ENCODE data around the gene IRF8.

The IRF8 gene

GRCh38 chr16:85912211-85912974, 13.4 kb downstream of the IRF8 start:
- TF ChIP-seq CTCF (IDR thresholded peaks at IDR 0.05) = no peak
- no peak overlapping the region for H3K4me3 Mint-ChIP-seq

GRCh38 chr16:85913141-85913601, 14.2 kb downstream of the IRF8 start:
- Mint-ChIP-seq H3K4me1 (peaks cover 24% of the 10 kb centered on the region), H3K4me3 (no peak overlapping the region)

More at GRCh38 chr16:85912211-85912974, 13.4 kb downstream of the IRF8 start:
- Mint-ChIP-seq H3K27ac (no peak overlapping the region), H3K27me3 (ENCODE audit: low read depth, poor library complexity) (peaks cover 7% of the 10 kb centered on the region), H3K9me3 (no peaks in the 10 kb centered on the region), H3K36me3 (ENCODE audit: low read depth) (no peaks in the 10 kb centered on the region), H3K4me1 (peaks cover 24% of the 10 kb centered on the region)
- no peak for DNase-seq

GRCh38 chr16:85913688-85914422, 14.9 kb downstream of the IRF8 start:
- TF ChIP-seq CTCF (IDR thresholded peaks at IDR 0.05) = no peak
- H3K27me3 Mint-ChIP-seq (ENCODE audit: low read depth, poor library complexity) = peaks cover 11% of the 10 kb centered on the region
- H3K27ac Mint-ChIP-seq = no peak overlapping the region
- H3K9me3 Mint-ChIP-seq = no peaks in the 10 kb centered on the region
- DNase-seq = no peak
- H3K36me3 Mint-ChIP-seq (ENCODE audit: low read depth) = no peaks in the 10 kb centered on the region
- no peak overlapping the region for H3K4me3 Mint-ChIP-seq
- peaks cover 24% of the 10 kb centered on the region for H3K4me1 Mint-ChIP-seq

More at GRCh38 chr16:85913141-85913601, 14.2 kb downstream of the IRF8 start:
- H3K9me3 Mint-ChIP-seq = no peaks in the 10 kb centered on the region
- H3K27ac Mint-ChIP-seq = no peak overlapping the region
- DNase-seq = no peak
- no peaks in the 10 kb centered on the region for H3K36me3 Mint-ChIP-seq (ENCODE audit: low read depth)
- H3K27me3 Mint-ChIP-seq (ENCODE audit: low read depth, poor library complexity) = peaks cover 9% of the 10 kb centered on the region
- TF ChIP-seq CTCF (IDR thresholded peaks at IDR 0.05) = no peak

DNA sequence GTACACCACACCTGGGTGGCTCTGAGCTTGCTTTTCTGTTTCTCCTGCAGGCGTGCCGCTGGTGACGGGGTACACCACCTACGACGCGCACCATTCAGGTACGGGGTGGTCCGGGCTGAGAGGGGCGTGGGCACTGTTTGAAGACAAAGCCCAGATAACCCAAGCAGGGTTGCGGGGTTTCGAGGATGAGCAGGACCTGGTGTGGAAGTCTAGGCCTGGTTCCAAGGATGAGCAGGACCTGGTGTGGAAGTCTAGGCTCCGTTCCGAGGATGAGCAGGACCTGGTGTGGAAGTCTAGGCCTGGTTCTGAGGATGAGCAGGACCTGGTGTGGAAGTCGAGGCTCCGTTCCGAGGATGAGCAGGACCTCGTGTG, 15.4 kb downstream of the IRF8 start:
- Mint-ChIP-seq H3K4me3 (no peak overlapping the region), H3K27me3 (ENCODE audit: low read depth, poor library complexity) (peaks cover 11% of the 10 kb centered on the region), H3K27ac (no peak overlapping the region), H3K4me1 (peaks cover 24% of the 10 kb centered on the region), H3K36me3 (ENCODE audit: low read depth) (no peaks in the 10 kb centered on the region), H3K9me3 (no peaks in the 10 kb centered on the region)
- TF ChIP-seq CTCF (IDR thresholded peaks at IDR 0.05) = no peak
- no peak for DNase-seq

DNA sequence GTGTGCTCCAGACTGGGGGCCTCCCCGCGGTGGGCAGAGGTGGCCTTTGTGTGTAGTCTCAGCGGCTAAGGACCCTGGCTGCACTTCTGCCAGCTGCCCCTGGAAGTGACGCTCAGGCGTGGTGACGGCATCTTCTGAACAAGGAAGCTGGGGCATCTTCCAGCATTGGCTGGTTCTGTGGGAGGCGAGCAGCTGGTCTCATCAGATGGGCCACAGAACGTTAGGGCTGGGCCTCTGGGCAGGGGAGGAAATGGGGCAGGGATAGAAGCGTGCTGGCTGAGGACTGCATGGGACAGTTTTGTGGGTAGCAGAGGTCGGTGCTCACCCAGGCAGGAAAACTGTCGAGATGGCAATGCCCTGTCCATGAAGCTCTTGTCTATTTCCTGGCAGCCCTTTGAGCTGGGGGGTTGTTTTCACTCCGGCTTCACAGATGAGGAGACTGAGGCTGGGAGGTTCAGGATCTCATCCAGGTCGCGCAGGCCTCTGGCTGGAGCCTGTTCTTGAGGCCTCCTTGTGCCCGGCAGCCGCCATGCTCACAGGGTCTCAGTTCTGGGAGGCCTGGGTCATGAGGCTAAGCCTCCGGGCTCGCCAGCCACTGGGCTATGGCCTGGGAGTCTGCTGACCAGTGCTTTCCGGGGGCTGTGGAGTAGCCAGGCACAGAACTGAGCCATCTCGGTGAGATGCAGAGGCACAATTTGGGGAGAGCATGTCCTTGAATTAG, 16.3 kb downstream of the IRF8 start:
- no peak for DNase-seq

More for the DNA sequence above, 16.3 kb downstream of the IRF8 start:
- TF ChIP-seq CTCF (IDR thresholded peaks at IDR 0.05) = no peak
- no peaks in the 10 kb centered on the region for H3K36me3 Mint-ChIP-seq (ENCODE audit: low read depth)
- no peaks in the 10 kb centered on the region for H3K9me3 Mint-ChIP-seq
- peaks cover 11% of the 10 kb centered on the region for H3K27me3 Mint-ChIP-seq (ENCODE audit: low read depth, poor library complexity)
- no peak overlapping the region for H3K4me3 Mint-ChIP-seq
- H3K27ac Mint-ChIP-seq = no peak overlapping the region
- peaks cover 24% of the 10 kb centered on the region for H3K4me1 Mint-ChIP-seq

Data from nephron progenitor cell (in vitro differentiated cells).